OCI-LY7 (cell line): Measurements from ENCODE around the gene MAZ. TPM values are rescaled to one million over a fixed set of nuclear protein-coding genes. Genes with fewer than 3 reads are reported as not detected.
"Not testable (repeated sequence)": the region's sequence is repeated elsewhere in the genome, so short reads cannot be mapped to it uniquely, and the experiment has no call there.

Source experiments
- BruUV-seq: library from RNA; stranded (reverse); fragments of 400-500 nt; replicated peaks from 2 replicates; lab custom pipeline; 2021; lab: Mats Ljungman, UMichigan
- CTCF ChIA-PET: fragments of 300-600 bp; sonication (Branson Sonifier 250); formaldehyde crosslinking; loops from one replicate; lab custom pipeline; 2022; ENCODE audit warnings: antibody characterized with exemption; ENCODE audit not compliant: unreplicated experiment; lab: Charles Lee
- POLR2A ChIA-PET: fragments of 300-600 bp; sonication (Branson Sonifier 250); formaldehyde crosslinking; loops from one replicate; lab custom pipeline; 2022; ENCODE audit warnings: antibody characterized with exemption; lab: Charles Lee
- DNase-seq: peaks from one replicate; pipeline ENCODE4 v3.0.0-alpha.2; 2015; ENCODE audit warnings: low spot score
- H2AFZ ChIP-seq: fragments of 200-600 bp; sonication (generic), shearing (Covaris generic); 2 replicates; pipeline ENCODE4 v1.6.1; 2014; ENCODE audit warnings: mild to moderate bottlenecking, antibody characterized with exemption, low read length, moderate library complexity
- H3K27ac ChIP-seq: fragments of 200-600 bp; sonication (generic); 2 replicates; pipeline ENCODE4 v1.5.1; 2014; ENCODE audit warnings: mixed run types, low read depth, mild to moderate bottlenecking, moderate library complexity, low read length, inconsistent platforms; ENCODE audit not compliant: poor library complexity, severe bottlenecking
- H3K36me3 ChIP-seq: fragments of 200-600 bp; sonication (generic); 2 replicates; pipeline ENCODE4 v1.6.1; 2014; ENCODE audit warnings: mild to moderate bottlenecking, antibody characterized with exemption, low read length, moderate library complexity, mixed read lengths; ENCODE audit not compliant: insufficient read depth
- H3K4me1 ChIP-seq: fragments of 200-600 bp; sonication (generic); 2 replicates; pipeline ENCODE4 v1.5.1; 2014; ENCODE audit warnings: mild to moderate bottlenecking, low read length; ENCODE audit not compliant: insufficient read depth, poor library complexity, severe bottlenecking
- H3K4me2 ChIP-seq: fragments of 200-600 bp; sonication (generic); 2 replicates; pipeline ENCODE4 v1.6.1; 2014; ENCODE audit warnings: mild to moderate bottlenecking, low read length
- H3K4me3 ChIP-seq: fragments of 200-600 bp; sonication (generic); 2 replicates; pipeline ENCODE4 v1.5.1; 2014; ENCODE audit warnings: mild to moderate bottlenecking, low read depth, low read length; ENCODE audit not compliant: poor library complexity, severe bottlenecking
- H3K79me2 ChIP-seq: fragments of 200-600 bp; sonication (generic); 2 replicates; pipeline ENCODE4 v1.6.1; 2016; ENCODE audit warnings: low read depth, mild to moderate bottlenecking, low read length, moderate library complexity, mixed read lengths; ENCODE audit not compliant: insufficient read depth
- H3K9me2 ChIP-seq: fragments of 200-600 bp; sonication (generic); 2 replicates; pipeline ENCODE4 v1.6.1; 2016; ENCODE audit warnings: mild to moderate bottlenecking, low read length, mixed read lengths; ENCODE audit not compliant: insufficient read depth
- H3K9me3 ChIP-seq: fragments of 200-600 bp; sonication (generic); 2 replicates; pipeline ENCODE4 v1.6.1; 2014; ENCODE audit warnings: mild to moderate bottlenecking, mixed run types, low read length, mixed read lengths
- H4K20me1 ChIP-seq: fragments of 200-600 bp; sonication (generic); 2 replicates; pipeline ENCODE4 v1.6.1; 2014; ENCODE audit warnings: mild to moderate bottlenecking, antibody characterized with exemption, low read length, moderate library complexity, mixed read lengths; ENCODE audit not compliant: insufficient read depth
- CTCF ChIP-seq: fragments of 200-600 bp; sonication (generic); conservative IDR thresholded peaks from 2 replicates; pipeline ENCODE4 v1.5.1; 2014; ENCODE audit warnings: mild to moderate bottlenecking, antibody characterized with exemption, low read length, moderate library complexity, mixed read lengths
- EZH2phosphoT487 ChIP-seq: fragments of 200-600 bp; sonication (generic); IDR thresholded peaks from 2 replicates; pipeline ENCODE4 v1.6.1; 2018; ENCODE audit warnings: low read depth, borderline replicate concordance, mild to moderate bottlenecking, mixed run types, antibody characterized with exemption, low read length, moderate library complexity, mixed read lengths
- intact Hi-C: fragments of 100-400 bp; cut with micrococcal nuclease; formaldehyde crosslinking; loops from one replicate; pipeline ENCODE4 v1.10.0; 2022; ENCODE audit not compliant: unreplicated experiment
- total RNA-seq, 2 experiments: library from RNA; depleted of rRNA in 1 of 2; stranded (reverse); fragments of >200 nt in 1 of 2; shearing (Covaris generic) in 1 of 2; gene quantifications; 2 replicates each; pipeline ENCODE4 v1.2.3, GENCODE V29; 2014 to 2022

Gene MAZ
- total RNA-seq, 2 experiments from 2014 or later: 471 to 484 TPM

- Histone ChIP-seq H3K4me2 (no peak overlapping the region), H3K4me3 (no peak overlapping the region), H2AFZ (no peak overlapping the region), H4K20me1 (no peaks in the 10 kb centered on the region), H3K27ac (no peak overlapping the region), H3K9me3 (no peaks in the 10 kb centered on the region), H3K9me2 (no peaks in the 10 kb centered on the region), H3K36me3 (no peaks in the 10 kb centered on the region), H3K4me1 (peaks cover 10% of the 10 kb centered on the region), H3K79me2 (no peaks in the 10 kb centered on the region)
- DNase-seq: no peak
- ChIA-PET CTCF (no interaction called here), POLR2A (no interaction called here)
- intact Hi-C loops: no loop called here
- TF ChIP-seq EZH2phosphoT487 (no peak), CTCF (no peak)
- BruUV-seq: no TSS peak
Observed at GRCh38 chr16:29757950-29758466, 48.3 kb upstream of the MAZ start.

GRCh38 chr16:29760567-29761279 lies 45.6 kb upstream of the MAZ start:
- Histone ChIP-seq H3K9me2 (no peaks in the 10 kb centered on the region), H3K79me2 (no peaks in the 10 kb centered on the region), H3K27ac (no peak overlapping the region), H3K4me2 (no peak overlapping the region), H3K9me3 (no peaks in the 10 kb centered on the region), H3K36me3 (no peaks in the 10 kb centered on the region), H3K4me1 (no peaks in the 10 kb centered on the region), H3K4me3 (no peak overlapping the region), H2AFZ (no peak overlapping the region), H4K20me1 (no peaks in the 10 kb centered on the region)
- TF ChIP-seq CTCF: no peak
- TF ChIP-seq EZH2phosphoT487: no peak
- CTCF ChIA-PET: no interaction called here
- POLR2A ChIA-PET: interaction anchor here (0.5 kb wide), 1 partner anchor 302 kb away, joined by 4 read pairs; no protein-coding TSS in a partner anchor
- DNase-seq: no peak
- intact Hi-C loops: no loop called here
- BruUV-seq: no TSS peak

DNA sequence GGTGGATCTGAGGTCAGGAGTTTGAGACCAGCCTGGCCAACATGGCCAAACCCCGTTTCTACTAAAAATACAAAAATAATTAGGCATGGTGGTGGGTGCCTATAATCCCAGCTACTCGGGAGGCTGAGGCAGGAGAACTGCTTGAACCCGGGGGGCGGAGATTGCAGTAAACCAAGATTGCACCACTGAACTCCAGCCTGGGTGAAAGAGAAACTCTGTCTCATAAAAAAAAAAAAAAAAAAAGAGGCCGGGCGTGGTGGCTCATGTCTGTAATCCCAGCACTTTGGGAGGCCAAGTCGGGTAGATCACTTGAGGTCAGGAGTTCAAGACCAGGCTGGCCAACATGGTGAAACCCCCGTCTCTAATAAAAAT lies 45.1 kb upstream of the MAZ start:
- H3K79me2 ChIP-seq, H3K4me1 ChIP-seq, DNase-seq, H3K4me3 ChIP-seq, H3K27ac ChIP-seq, H3K36me3 ChIP-seq, H3K9me2 ChIP-seq, H3K9me3 ChIP-seq, BruUV-seq, H3K4me2 ChIP-seq, POLR2A ChIA-PET, CTCF ChIA-PET, intact Hi-C loops, H4K20me1 ChIP-seq, H2AFZ ChIP-seq: not testable (repeated sequence)
